GM19463 (cell line): ENCODE data around the gene AGO3.

Source experiments
- ATAC-seq: cut with Tn5 transposase; IDR thresholded peaks from one replicate; pipeline ENCODE4 v1.9.1; 2021; ENCODE audit warnings: mild to moderate bottlenecking, moderate library complexity; ENCODE audit not compliant: unreplicated experiment

Gene AGO3

GRCh38 chr1:36094621-36095061, 163.7 kb downstream of the AGO3 start:
- ATAC-seq: no peak

GRCh38 chr1:36095760-36096405, 165.0 kb downstream of the AGO3 start:
- ATAC-seq: no peak

- ATAC-seq: no peak
These were observed 165.9 kb downstream of the AGO3 start for GRCh38 chr1:36096500-36097432.

GRCh38 chr1:36097693-36098585, 167.0 kb downstream of the AGO3 start:
- no peak for ATAC-seq

GRCh38 chr1:36098650-36099365, 167.9 kb downstream of the AGO3 start:
- ATAC-seq: no peak

GRCh38 chr1:36099681-36100341, 168.9 kb downstream of the AGO3 start:
- no peak for ATAC-seq

- no peak for ATAC-seq
These were observed 169.5 kb downstream of the AGO3 start for GRCh38 chr1:36100376-36100775.

- no peak for ATAC-seq
These were observed 170.6 kb downstream of the AGO3 start for GRCh38 chr1:36101546-36101945.

- ATAC-seq: no peak
These were observed 175.4 kb downstream of the AGO3 start for GRCh38 chr1:36106269-36106668.

GRCh38 chr1:36107394-36107793, 176.5 kb downstream of the AGO3 start:
- ATAC-seq: no peak

- ATAC-seq: no peak
These were observed 177.4 kb downstream of the AGO3 start for GRCh38 chr1:36108314-36108713.

GRCh38 chr1:36109041-36109679, 178.3 kb downstream of the AGO3 start:
- ATAC-seq: no peak

- ATAC-seq: no peak
These were observed 180.2 kb downstream of the AGO3 start for GRCh38 chr1:36111151-36111550.

GRCh38 chr1:36112823-36113222, 181.9 kb downstream of the AGO3 start:
- no peak for ATAC-seq

- no peak for ATAC-seq
These were observed 183.5 kb downstream of the AGO3 start for GRCh38 chr1:36114371-36114770.

GRCh38 chr1:36115200-36115669, 184.3 kb downstream of the AGO3 start:
- no peak for ATAC-seq

- no peak for ATAC-seq
These were observed 185.0 kb downstream of the AGO3 start for GRCh38 chr1:36115931-36116330.

GRCh38 chr1:36116901-36117300, 186.0 kb downstream of the AGO3 start:
- no peak for ATAC-seq

GRCh38 chr1:36118447-36119204, 187.7 kb downstream of the AGO3 start:
- ATAC-seq: no peak
